ENCODE results near the gene PRR23C. TPM values are rescaled to one million over a fixed set of nuclear protein-coding genes. Genes with fewer than 3 reads are reported as not detected.
"Not testable (repeated sequence)": the region's sequence is repeated elsewhere in the genome, so short reads cannot be mapped to it uniquely, and the experiment has no call there.

PRR23C gene
- not detected for total RNA-seq

- DNase-seq (ENCODE audit: low spot score): no peak
Observed at GRCh38 chr3:139044366-139045210, at the start of gene PRR23C. Gene PRR23C (minus strand): TSS chr3:139044892. CDS start chr3:139044620, 272 bp downstream.

- DNase-seq (ENCODE audit: low spot score): no peak
Observed at GRCh38 chr3:139093840-139094239, 49.1 kb upstream of the PRR23C start.

- no peak for DNase-seq (ENCODE audit: low spot score)
Observed at GRCh38 chr3:139088462-139089324, 44.0 kb upstream of the PRR23C start.

GRCh38 chr3:139087621-139088020 lies 42.9 kb upstream of the PRR23C start:
- DNase-seq (ENCODE audit: low spot score): no peak

GRCh38 chr3:139084176-139084575 lies 39.5 kb upstream of the PRR23C start:
- no peak for DNase-seq (ENCODE audit: low spot score)

- no peak for DNase-seq (ENCODE audit: low spot score)
Observed at GRCh38 chr3:139074565-139075115, 29.9 kb upstream of the PRR23C start.

GRCh38 chr3:139062918-139063317 lies 18.2 kb upstream of the PRR23C start:
- no peak for DNase-seq (ENCODE audit: low spot score)

- no peak for DNase-seq (ENCODE audit: low spot score)
Observed at GRCh38 chr3:139052802-139053600, 8.3 kb upstream of the PRR23C start.

GRCh38 chr3:139043554-139044365 lies 932 bp downstream of the PRR23C start:
- DNase-seq (ENCODE audit: low spot score): no peak

- no peak for DNase-seq (ENCODE audit: low spot score)
Observed at GRCh38 chr3:139037478-139037877, 7.2 kb downstream of the PRR23C start.

GRCh38 chr3:139032326-139033002 lies 12.2 kb downstream of the PRR23C start:
- no peak for DNase-seq (ENCODE audit: low spot score)

- not testable (repeated sequence) for DNase-seq (ENCODE audit: low spot score)
Observed at GRCh38 chr3:139030576-139030975, 14.1 kb downstream of the PRR23C start.

GRCh38 chr3:139024968-139025367 lies 19.7 kb downstream of the PRR23C start:
- no peak for DNase-seq (ENCODE audit: low spot score)

GRCh38 chr3:139020868-139021234 lies 23.8 kb downstream of the PRR23C start, which contains the start of gene PRR23B:
Gene PRR23B (minus strand): TSS chr3:139020926. CDS start chr3:139020661, 265 bp downstream.
- no peak for DNase-seq (ENCODE audit: low spot score)

- DNase-seq (ENCODE audit: low spot score): no peak
Observed at GRCh38 chr3:139020036-139020867, 24.4 kb downstream of the PRR23C start.

GRCh38 chr3:139016430-139017048 lies 28.2 kb downstream of the PRR23C start:
- no peak for DNase-seq (ENCODE audit: low spot score)

GRCh38 chr3:139006051-139006716 lies 38.5 kb downstream of the PRR23C start, which contains the start of gene PRR23A:
Gene PRR23A (minus strand): TSS chr3:139006268. CDS start chr3:139006268, 0 bp downstream.
- no peak for DNase-seq (ENCODE audit: low spot score)
